Measurements from ENCODE around the gene RPLP2.

Gene RPLP2

GRCh38 chr11:809287-810039, at the start of gene RPLP2:
Gene RPLP2 (plus strand): TSS chr11:809967. CDS start chr11:810235, 268 bp downstream.
- DNase-seq (ENCODE audit: extremely low read depth, low read depth): peak; percentile 87
- TF ChIP-seq, protein P1, sequence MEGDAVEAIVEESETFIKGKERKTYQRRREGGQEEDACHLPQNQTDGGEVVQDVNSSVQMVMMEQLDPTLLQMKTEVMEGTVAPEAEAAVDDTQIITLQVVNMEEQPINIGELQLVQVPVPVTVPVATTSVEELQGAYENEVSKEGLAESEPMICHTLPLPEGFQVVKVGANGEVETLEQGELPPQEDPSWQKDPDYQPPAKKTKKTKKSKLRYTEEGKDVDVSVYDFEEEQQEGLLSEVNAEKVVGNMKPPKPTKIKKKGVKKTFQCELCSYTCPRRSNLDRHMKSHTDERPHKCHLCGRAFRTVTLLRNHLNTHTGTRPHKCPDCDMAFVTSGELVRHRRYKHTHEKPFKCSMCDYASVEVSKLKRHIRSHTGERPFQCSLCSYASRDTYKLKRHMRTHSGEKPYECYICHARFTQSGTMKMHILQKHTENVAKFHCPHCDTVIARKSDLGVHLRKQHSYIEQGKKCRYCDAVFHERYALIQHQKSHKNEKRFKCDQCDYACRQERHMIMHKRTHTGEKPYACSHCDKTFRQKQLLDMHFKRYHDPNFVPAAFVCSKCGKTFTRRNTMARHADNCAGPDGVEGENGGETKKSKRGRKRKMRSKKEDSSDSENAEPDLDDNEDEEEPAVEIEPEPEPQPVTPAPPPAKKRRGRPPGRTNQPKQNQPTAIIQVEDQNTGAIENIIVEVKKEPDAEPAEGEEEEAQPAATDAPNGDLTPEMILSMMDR (IDR thresholded peaks at IDR 0.05; ENCODE audit: low read depth, low read length, missing control alignments): no peak
- H3K4me3 ChIP-seq (replicated peaks; ENCODE audit: low read depth, low read length): peak within 1 kb of the TSS; percentile 99

- DNase-seq (ENCODE audit: extremely low read depth, low read depth): no peak
- H3K4me3 ChIP-seq (replicated peaks; ENCODE audit: low read depth, low read length): no peak overlapping the region
- TF ChIP-seq, protein P1 (IDR thresholded peaks at IDR 0.05; ENCODE audit: low read depth, low read length, missing control alignments): no peak
Measured at GRCh38 chr11:760236-760635, 49.5 kb upstream of the RPLP2 start.

GRCh38 chr11:761526-762108, 48.1 kb upstream of the RPLP2 start:
- TF ChIP-seq, protein P1 (IDR thresholded peaks at IDR 0.05; ENCODE audit: low read depth, low read length, missing control alignments): no peak
- no peak overlapping the region for H3K4me3 ChIP-seq (replicated peaks; ENCODE audit: low read depth, low read length)
- DNase-seq (ENCODE audit: extremely low read depth, low read depth): no peak

GRCh38 chr11:762421-763072, 47.2 kb upstream of the RPLP2 start:
- peak; percentile 72 for DNase-seq (ENCODE audit: extremely low read depth, low read depth)
- H3K4me3 ChIP-seq (replicated peaks; ENCODE audit: low read depth, low read length): no peak overlapping the region

DNA sequence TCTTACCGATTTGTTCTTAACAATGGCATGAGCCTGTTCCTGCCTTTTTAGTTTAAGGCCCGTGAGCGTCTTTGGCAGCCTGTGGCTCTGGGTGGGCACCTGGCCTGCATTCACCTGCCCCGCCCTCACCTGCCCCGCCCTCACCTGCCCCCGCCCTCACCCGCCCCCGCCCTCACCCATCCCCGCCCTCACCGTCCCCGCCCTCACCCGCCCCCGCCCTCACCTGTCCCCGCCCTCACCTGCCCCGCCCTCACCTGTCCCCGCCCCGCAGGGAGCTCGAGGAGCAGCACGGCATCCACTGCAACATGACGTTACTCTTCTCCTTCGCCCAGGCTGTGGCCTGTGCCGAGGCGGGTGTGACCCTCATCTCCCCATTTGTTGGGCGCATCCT, 46.7 kb upstream of the RPLP2 start:
- no peak for DNase-seq (ENCODE audit: extremely low read depth, low read depth)

More at GRCh38 chr11:762421-763072, 47.2 kb upstream of the RPLP2 start:
- TF ChIP-seq, protein P1 (IDR thresholded peaks at IDR 0.05; ENCODE audit: low read depth, low read length, missing control alignments): peak; percentile 31

GRCh38 chr11:763549-764321, 46.0 kb upstream of the RPLP2 start:
- H3K4me3 ChIP-seq (replicated peaks; ENCODE audit: low read depth, low read length): no peak overlapping the region
- TF ChIP-seq, protein P1 (IDR thresholded peaks at IDR 0.05; ENCODE audit: low read depth, low read length, missing control alignments): no peak
- DNase-seq (ENCODE audit: extremely low read depth, low read depth): no peak

More for the DNA sequence above, 46.7 kb upstream of the RPLP2 start:
- TF ChIP-seq, protein P1 (IDR thresholded peaks at IDR 0.05; ENCODE audit: low read depth, low read length, missing control alignments): no peak
- H3K4me3 ChIP-seq (replicated peaks; ENCODE audit: low read depth, low read length): no peak overlapping the region
